ENCODE data around the gene NTN4.
"Not testable (repeated sequence)": the region's sequence is repeated elsewhere in the genome, so short reads cannot be mapped to it uniquely, and the experiment has no call there.

The NTN4 gene

DNA sequence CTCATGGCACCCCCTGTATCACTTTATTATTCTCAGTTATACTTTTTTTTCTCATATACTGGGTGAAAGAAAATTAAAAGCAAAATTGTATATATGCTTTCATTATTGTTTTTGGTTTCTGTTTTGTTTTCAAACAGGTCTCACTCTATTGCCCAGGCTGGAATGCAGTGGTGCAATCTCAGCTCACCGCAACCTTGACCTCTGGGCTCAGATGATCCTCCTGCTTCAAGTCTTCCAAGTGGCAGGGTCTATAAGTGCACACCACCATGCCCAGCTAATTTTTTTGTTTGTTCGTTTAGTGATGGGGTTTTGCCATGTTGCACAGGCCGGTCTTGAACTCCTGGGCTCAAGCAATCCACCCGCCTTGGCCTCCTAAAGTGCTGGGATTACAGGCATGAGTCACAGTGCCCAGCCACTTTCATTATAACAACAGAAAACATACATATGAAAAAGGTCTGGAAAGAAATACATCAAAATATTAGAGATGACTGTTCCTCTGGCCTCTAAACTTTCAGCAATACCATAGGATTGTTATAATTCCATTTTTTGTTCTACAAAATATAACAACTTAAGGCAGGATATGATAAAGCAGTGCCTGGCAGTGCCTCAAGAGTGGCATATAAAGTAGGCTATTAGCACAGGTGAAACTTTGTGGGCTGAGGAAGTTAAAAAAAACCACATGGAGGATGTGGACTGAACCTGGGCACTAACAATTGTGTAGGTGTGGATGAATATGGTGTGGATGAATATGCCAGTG lies 5.8 kb upstream of the NTN4 start:
- DNase-seq, result no peak

DNA sequence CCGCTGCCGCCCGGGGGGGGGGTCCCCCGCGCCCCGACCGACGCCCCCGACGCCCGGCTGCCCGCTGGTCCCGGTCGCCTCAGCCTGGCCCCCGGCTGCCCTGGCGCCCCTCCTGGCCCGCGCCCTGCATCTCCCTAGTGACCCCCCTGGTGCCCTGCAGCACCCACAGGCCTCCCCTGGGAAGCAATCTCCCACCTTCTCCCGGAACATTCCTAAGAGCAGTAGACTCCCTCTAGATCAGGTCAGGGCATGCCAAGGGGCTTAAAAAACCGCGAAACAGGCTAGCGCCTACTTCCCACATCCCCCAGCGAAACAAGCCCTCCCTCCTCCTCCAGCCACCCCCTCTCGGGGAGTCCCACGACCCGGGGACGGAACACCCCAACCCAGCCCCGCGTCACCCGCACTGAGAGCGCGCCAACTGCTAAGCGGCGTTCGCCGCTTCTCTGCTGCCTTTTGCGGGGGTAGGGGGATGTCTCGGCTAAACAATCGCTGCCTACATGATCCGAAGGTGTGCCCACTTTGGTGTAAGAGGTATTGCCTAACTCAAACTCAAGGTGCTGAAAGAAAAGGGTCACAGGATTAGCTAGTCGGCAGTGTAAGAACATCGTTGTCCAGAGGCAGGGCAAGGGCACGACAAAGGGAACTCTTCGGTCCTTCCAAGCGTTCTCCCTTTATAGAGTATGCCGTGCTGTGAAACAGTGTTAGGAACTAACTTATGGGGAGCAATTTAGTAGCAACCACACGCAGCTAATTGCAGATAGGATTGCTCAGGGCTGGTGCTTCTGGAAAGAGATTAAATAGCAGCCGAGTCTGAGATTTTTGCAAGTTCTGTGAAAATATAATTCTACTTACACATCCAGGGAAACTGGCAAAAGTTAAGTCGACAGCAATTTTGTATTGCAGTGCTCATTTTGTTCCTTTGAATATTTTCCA lies 619 bp upstream of the NTN4 start:
- peak; percentile 86 for DNase-seq

DNA sequence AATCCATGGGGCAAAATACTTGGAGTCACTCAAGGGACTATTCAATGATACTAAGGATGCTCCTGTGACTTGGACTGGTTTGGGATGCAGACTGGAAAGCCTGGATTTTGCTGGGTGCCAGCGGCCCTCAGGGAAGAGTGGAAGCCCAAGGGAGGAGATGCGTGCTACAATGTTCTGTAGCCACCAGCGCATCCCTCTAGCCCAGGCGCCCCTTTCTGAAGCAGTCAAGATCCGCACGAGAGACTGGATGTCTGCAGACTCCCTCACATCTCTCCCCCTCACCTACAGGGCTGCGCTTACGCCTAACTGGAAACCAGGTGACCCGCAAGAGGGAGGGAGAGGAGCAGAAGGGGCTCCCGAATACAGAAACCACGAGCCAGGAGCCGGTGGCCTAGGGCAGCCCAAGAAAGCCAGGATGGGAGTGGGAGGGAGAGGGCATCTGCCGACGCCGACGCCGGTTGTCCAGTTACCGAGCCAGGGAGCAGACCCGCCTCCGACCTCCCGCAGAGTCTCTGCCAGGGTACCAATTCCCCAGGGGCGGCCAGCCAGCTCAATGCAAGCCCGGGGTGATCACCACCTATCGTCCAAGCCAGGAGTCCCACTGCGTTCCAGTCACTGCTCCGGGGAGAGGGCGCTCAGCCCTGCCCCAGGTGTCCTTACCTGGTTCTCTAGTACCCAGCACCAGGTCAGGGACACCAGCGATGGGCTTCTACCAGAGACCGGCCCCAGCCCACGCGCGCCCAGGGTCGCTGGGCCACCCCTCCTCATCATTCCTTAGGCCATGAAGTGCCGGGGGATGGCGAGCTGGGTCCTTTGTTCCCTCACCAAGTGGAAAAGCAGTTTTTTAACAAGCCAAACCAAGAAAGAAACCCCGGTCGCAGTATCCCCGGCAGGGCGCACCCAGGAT lies 1.2 kb downstream of the NTN4 start:
- DNase-seq, result peak; percentile 76

DNA sequence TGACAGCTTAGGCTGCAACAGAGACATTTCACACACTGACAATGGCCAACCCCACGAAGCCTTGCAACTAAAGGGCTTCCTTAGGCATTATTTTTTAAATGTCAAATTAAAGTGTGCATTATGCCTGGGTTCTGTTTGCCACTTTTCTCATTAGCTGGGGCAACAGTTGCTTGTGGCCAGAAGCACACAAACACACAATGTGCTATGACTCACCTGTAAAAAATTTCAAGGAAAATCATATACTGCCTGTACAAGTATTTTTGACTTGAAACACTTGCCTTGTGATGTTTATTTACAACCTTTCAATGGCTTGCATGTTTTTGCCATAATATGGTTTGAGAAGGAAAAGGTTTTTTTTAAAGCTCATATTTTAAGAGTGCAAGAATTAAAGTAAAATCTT lies 1.9 kb downstream of the NTN4 start:
- peak; percentile 73 for DNase-seq

GRCh38 chr12:95787274-95787818 lies 3.2 kb downstream of the NTN4 start:
- peak; percentile 50 for DNase-seq

GRCh38 chr12:95784915-95785314 lies 5.6 kb downstream of the NTN4 start:
- DNase-seq, result no peak

GRCh38 chr12:95784286-95784685 lies 6.3 kb downstream of the NTN4 start:
- peak; percentile 68 for DNase-seq

- not testable (repeated sequence) for DNase-seq
Observed at GRCh38 chr12:95775466-95775865, 15.1 kb downstream of the NTN4 start.

GRCh38 chr12:95774311-95775045 lies 16.1 kb downstream of the NTN4 start:
- peak; percentile 84 for DNase-seq

DNA sequence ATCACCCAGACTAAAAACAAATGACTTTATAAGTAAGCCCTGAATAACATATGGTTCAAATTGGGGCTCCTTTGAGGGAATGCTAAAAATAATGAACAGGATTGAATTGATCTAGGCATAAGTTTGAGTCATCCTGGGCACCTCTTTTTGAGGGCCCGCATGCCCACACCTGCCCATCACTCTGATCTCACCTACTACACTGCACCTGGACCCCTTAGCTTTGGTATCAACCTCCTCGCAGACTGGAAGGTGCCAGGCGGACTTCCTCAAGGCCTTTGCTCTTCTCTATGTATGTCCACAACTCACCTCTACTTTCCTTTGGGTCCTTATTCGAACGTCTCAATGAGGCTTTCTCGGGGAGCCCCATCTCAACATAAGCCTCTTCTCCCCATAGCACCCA lies 17.2 kb downstream of the NTN4 start:
- no peak for DNase-seq

GRCh38 chr12:95767703-95768102 lies 22.9 kb downstream of the NTN4 start:
- no peak for DNase-seq

GRCh38 chr12:95766356-95767019 lies 24.1 kb downstream of the NTN4 start:
- DNase-seq, result no peak

DNA sequence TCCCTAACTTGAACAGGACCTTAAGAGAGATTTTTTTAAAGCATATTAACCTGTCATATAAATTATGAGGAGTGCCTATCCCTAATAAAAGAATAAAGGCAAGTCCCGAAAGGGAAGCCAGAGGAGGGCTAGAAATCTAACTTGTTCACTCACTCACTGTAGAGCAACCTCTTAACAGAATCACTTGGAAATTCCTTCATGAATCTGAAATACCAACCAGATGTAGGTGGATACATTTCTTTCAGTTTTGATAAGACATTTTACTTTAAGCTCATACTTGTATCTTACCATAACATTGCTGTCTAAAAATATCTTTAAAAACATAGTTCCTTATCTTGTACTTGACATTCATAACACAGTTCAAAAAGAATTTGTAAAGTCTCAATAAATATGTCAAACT lies 25.7 kb downstream of the NTN4 start:
- peak; percentile 49 for DNase-seq

DNA sequence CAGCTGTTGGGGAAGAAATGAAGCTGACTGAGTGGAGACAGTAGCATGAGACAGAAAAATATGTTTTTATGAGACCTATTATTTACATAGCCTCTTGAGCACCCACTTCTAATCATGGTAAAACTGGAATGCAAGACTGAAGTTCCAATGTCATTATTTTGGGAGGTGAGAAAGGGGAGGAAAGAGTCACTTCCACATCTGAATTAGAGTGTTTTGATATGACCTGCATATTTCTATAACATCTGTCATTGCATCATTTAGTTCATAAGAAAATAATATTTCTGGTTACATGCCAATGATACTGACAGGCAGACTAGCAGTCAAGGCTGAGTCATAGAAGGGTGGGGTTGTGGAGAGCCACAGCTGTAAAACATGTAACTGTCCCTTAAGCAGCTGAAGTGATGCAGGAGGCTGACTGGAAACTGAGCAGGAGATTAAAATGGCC lies 26.7 kb downstream of the NTN4 start:
- peak; percentile 98 for DNase-seq

DNA sequence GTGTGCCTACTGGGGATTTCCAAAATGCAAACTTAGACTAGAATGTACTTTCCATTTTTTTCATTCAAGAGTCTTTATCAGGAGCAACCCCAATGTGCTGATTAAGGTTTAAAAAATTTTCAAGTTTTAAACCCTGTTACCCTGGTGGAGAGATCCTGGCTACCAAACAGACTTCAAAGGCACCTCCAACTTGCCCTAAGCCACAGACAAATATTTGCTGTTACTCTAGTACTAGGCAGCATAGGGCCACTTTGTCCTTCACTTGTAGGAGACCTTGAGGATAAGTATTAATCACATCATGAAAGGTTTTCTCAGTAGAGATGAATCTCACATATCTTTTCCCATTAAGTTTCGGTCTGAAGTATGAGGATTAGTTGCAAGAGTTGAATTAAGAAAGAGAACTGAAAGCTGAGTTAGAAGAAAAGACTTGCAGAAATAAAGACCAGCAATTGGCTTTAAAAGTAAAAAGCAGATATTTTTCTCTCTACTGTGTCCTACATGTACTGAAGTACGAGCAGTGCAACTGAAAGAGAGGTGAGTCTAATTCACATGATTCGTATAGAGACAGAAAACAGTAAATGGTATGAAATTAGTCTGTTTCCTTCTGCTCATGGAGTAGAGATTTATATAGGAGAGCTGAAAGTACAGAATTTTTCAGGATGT lies 28.3 kb downstream of the NTN4 start:
- DNase-seq, result no peak

DNA sequence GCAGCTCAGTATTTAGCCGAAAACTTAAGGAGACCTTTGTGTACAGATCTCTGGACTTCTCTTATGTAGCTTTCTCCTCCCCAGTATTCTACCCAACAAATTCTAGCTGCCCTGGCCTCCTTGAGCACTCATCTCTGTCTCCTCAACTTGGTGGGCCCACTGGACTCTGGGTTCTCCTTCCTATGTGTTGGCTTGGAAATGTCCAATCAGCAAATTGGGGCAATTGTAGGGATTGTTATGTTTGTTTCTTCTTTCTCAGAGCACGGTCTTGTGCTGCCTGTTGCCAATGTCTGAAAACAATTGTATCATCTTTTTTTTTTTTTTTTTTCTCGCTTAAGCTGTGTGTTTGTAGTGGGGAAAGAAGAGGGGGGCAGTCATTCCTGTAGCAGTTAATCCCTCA lies 30.2 kb downstream of the NTN4 start:
- no peak for DNase-seq

- DNase-seq, result no peak
Observed at GRCh38 chr12:95759718-95760117, 30.8 kb downstream of the NTN4 start.

DNA sequence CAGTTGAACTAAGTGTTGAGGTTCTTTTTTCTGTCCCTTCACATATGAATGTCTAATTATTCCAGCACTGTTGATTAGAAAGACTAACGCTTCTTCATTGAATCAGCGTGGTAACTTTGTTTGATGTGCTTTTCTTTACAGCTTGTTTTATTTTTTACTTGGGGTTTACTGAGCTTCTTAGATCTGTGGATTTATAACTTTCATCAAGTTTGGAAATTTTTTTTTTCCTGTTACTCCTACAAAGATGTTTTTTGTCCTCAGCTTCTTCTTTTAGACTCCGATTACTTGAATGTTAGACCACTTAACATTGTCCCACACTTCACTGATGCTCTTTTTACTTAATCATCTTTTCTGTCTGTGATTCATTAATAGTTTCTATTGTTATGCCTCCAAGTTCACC lies 31.5 kb downstream of the NTN4 start:
- no peak for DNase-seq

- no peak for DNase-seq
Observed at GRCh38 chr12:95756362-95756761, 34.2 kb downstream of the NTN4 start.

DNA sequence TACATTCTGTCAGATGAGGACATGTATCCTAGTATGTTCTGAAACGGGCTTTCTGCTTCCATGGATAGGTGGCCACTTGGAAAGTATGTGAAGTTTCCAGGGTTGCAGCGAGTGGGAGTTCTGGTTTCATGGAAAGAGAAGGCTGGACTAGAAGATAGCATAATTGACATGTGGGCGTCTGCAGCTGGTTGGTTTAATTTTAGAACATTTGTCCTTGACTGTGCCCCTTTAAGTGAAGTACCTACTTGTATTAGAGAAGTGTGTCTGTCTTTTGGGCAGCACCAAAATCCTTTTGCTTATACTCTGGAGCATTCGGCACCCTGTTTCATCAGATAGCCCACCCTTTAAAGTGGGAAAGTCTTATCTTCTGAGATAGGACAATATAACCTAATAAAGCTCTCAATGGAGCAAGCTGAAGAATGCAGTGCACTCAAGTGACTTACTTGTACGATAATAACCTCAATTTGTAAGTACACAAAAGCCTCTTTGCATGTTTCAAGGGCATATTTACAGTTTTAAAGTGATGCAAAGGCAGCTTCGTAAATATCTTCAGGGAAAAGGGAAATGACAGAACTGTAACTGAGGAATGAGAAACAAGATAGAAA lies 35.2 kb downstream of the NTN4 start:
- no peak for DNase-seq

Measured in fibroblast of skin of back (primary cell).